Upper lobe of left lung (tissue), 6 donors: ENCODE measurements around the gene CCDC69. TPM values are rescaled to one million over a fixed set of nuclear protein-coding genes. Genes with fewer than 3 reads are reported as not detected.

Experiments
- ATAC-seq, 2 donors: fragments of 200-7000 bp; cut with Tn5 transposase; one replicate each; pipeline ENCODE4 v1.9.1; 2022; ENCODE audit warnings: mild to moderate bottlenecking in 2 of 2, moderate library complexity in 2 of 2; ENCODE audit not compliant: low FRiP score in 2 of 2
- DNase-seq, 2 donors: peaks; one replicate each; pipeline ENCODE4 v3.0.0-alpha.2; 2019 to 2020
- H3K27ac ChIP-seq, 4 donors: fragments of 200-600 bp; sonication (generic); one replicate each; pipeline ENCODE4 v1.5.1; 2016 to 2019
- H3K27me3 ChIP-seq, 4 donors: fragments of 200-600 bp; sonication (generic); one replicate each; pipeline ENCODE4 v1.5.1; 2017 to 2019
- H3K36me3 ChIP-seq, 4 donors: fragments of 200-600 bp; sonication (generic); one replicate each; pipeline ENCODE4 v1.5.1; 2016 to 2019
- H3K4me1 ChIP-seq, 4 donors: fragments of 200-600 bp; sonication (generic); one replicate each; pipeline ENCODE4 v1.5.1; 2018 to 2019
- H3K4me3 ChIP-seq, 4 donors: fragments of 200-600 bp; sonication (generic); one replicate each; pipeline ENCODE4 v1.5.1; 2017 to 2019; ENCODE audit warnings: mild to moderate bottlenecking in 2 of 4, moderate library complexity in 1 of 4
- H3K9me3 ChIP-seq, 4 donors: fragments of 200-600 bp; sonication (generic); one replicate each; pipeline ENCODE4 v1.5.1; 2018 to 2019
- CTCF ChIP-seq, 6 experiments: fragments of 450-650 bp in 4 of 6; fragments of 200-600 bp in 2 of 6; sonication (generic) in 2 of 6; IDR thresholded peaks; one replicate each; pipeline ENCODE4 v1.5.1; 2016 to 2019; ENCODE audit warnings: antibody characterized with exemption in 6 of 6
- EP300 ChIP-seq, 4 donors: sonication (generic); formaldehyde crosslinking; IDR thresholded peaks; one replicate each; pipeline ENCODE4 v1.5.1; 2017; ENCODE audit warnings: antibody characterized with exemption in 4 of 4, control low read depth in 2 of 4
- POLR2A ChIP-seq, 4 donors: fragments of 450-650 bp; IDR thresholded peaks; one replicate each; pipeline ENCODE4 v1.5.1; 2016 to 2017; ENCODE audit warnings: antibody characterized with exemption in 4 of 4, mild to moderate bottlenecking in 2 of 4
- POLR2AphosphoS5 ChIP-seq, 2 donors: sonication (generic); formaldehyde crosslinking; IDR thresholded peaks; one replicate each; pipeline ENCODE4 v1.5.1; 2017; ENCODE audit warnings: antibody characterized with exemption in 2 of 2
- WGBS, 2 donors: methylation state at CpG; one replicate each; pipeline ENCODE4 v1.1.5; 2017 to 2018; 5-methylcytosine and 5-hydroxymethylcytosine counted together
- total RNA-seq, 6 donors: library from RNA; depleted of rRNA in 4 of 6; stranded (reverse); fragments of >200 nt in 4 of 6; gene quantifications; one replicate each; pipeline versions ENCODE4 v1.1.0 to v1.2.1, GENCODE V29; 2016 to 2021
- donor health status: DM: no; HTN: no; CAD: no; lungs with moderate emphysema.
- donor health status: DM: no; HTN: yes; CAD: no; lungs with severe emphysema.

Gene CCDC69
- total RNA-seq, 6 donors from 2014 or later, result 61.0 to 119 (median 92.6) TPM

- Histone ChIP-seq H3K9me3 (peaks cover 0 to 4% (median 0%) of the 10 kb centered on the region in 4 donors), H3K36me3 (peaks cover 0 to 42% (median 8%) of the 10 kb centered on the region in 4 donors), H3K4me1 (peaks cover 10 to 17% (median 13%) of the 10 kb centered on the region in 4 donors), H3K27me3 (no peaks in the 10 kb centered on the region), H3K27ac (no peak overlapping the region), H3K4me3 (no peak overlapping the region)
- TF ChIP-seq CTCF (IDR thresholded peaks at IDR 0.05) (no peak), EP300 (IDR thresholded peaks at IDR 0.05) (no peak), POLR2AphosphoS5 (IDR thresholded peaks at IDR 0.05) (no peak), POLR2A (IDR thresholded peaks at IDR 0.05) (no peak)
- ATAC-seq (no peak), DNase-seq (no peak)
Measured at GRCh38 chr5:151192626-151193025, 31.3 kb downstream of the CCDC69 start.

GRCh38 chr5:151191661-151192060 is 32.2 kb downstream of the CCDC69 start:
- peaks cover 4 to 14% (median 9%) of the 10 kb centered on the region in 4 donors for H3K4me1 ChIP-seq
- no peak overlapping the region for H3K4me3 ChIP-seq
- ATAC-seq (no peak), DNase-seq (peak in 1 of 2 donors; percentile 20)
- H3K27me3 ChIP-seq, result no peaks in the 10 kb centered on the region
- TF ChIP-seq CTCF (IDR thresholded peaks at IDR 0.05) (no peak), POLR2AphosphoS5 (IDR thresholded peaks at IDR 0.05) (no peak), EP300 (IDR thresholded peaks at IDR 0.05) (no peak), POLR2A (IDR thresholded peaks at IDR 0.05) (no peak)
- 95 to 100% methylated on average over 1 of the region's 1 CpG for WGBS, 2 donors
- H3K36me3 ChIP-seq, result peaks cover 0 to 42% (median 6%) of the 10 kb centered on the region in 4 donors
- H3K9me3 ChIP-seq, result peaks cover 0 to 4% (median 0%) of the 10 kb centered on the region in 4 donors
- H3K27ac ChIP-seq, result no peak overlapping the region

- Histone ChIP-seq H3K27me3 (no peaks in the 10 kb centered on the region), H3K4me3 (no peak overlapping the region), H3K36me3 (peaks cover 0 to 59% (median 20%) of the 10 kb centered on the region in 4 donors), H3K27ac (no peak overlapping the region), H3K9me3 (peaks cover 0 to 4% (median 0%) of the 10 kb centered on the region in 4 donors), H3K4me1 (peaks cover 0 to 6% (median 2%) of the 10 kb centered on the region in 4 donors)
- 95% methylated on average over 2 of the region's 2 CpGs for WGBS, 2 donors
- DNase-seq (no peak), ATAC-seq (no peak)
- TF ChIP-seq POLR2AphosphoS5 (IDR thresholded peaks at IDR 0.05) (no peak), CTCF (IDR thresholded peaks at IDR 0.05) (no peak), EP300 (IDR thresholded peaks at IDR 0.05) (no peak), POLR2A (IDR thresholded peaks at IDR 0.05) (no peak)
Measured at GRCh38 chr5:151189151-151189550, 34.7 kb downstream of the CCDC69 start.

GRCh38 chr5:151186538-151186937 is 37.4 kb downstream of the CCDC69 start:
- no peak for TF ChIP-seq POLR2AphosphoS5 (IDR thresholded peaks at IDR 0.05)
- TF ChIP-seq CTCF (IDR thresholded peaks at IDR 0.05), result no peak
- no peak for TF ChIP-seq EP300 (IDR thresholded peaks at IDR 0.05)
- TF ChIP-seq POLR2A (IDR thresholded peaks at IDR 0.05), result no peak
- ATAC-seq (no peak), DNase-seq (peak in 1 of 2 donors; percentile 3)
- Histone ChIP-seq H3K9me3 (no peaks in the 10 kb centered on the region), H3K27ac (no peak overlapping the region), H3K4me3 (no peak overlapping the region), H3K4me1 (peaks cover 0 to 11% (median 5%) of the 10 kb centered on the region in 4 donors), H3K36me3 (peaks cover 11 to 67% (median 37%) of the 10 kb centered on the region in 4 donors), H3K27me3 (no peaks in the 10 kb centered on the region)
- WGBS, 2 donors, result 80 to 81% methylated on average over 4 of the region's 4 CpGs

GRCh38 chr5:151186052-151186451 is 37.8 kb downstream of the CCDC69 start:
- no peak overlapping the region for H3K27ac ChIP-seq
- H3K4me3 ChIP-seq, result no peak overlapping the region
- TF ChIP-seq POLR2A (IDR thresholded peaks at IDR 0.05) (no peak), CTCF (IDR thresholded peaks at IDR 0.05) (no peak), POLR2AphosphoS5 (IDR thresholded peaks at IDR 0.05) (no peak), EP300 (IDR thresholded peaks at IDR 0.05) (no peak)
- no peaks in the 10 kb centered on the region for H3K9me3 ChIP-seq
- peaks cover 14 to 67% (median 38%) of the 10 kb centered on the region in 4 donors for H3K36me3 ChIP-seq
- peaks cover 0 to 11% (median 5%) of the 10 kb centered on the region in 4 donors for H3K4me1 ChIP-seq
- 65 to 81% methylated on average over 5 of the region's 5 CpGs for WGBS, 2 donors
- no peaks in the 10 kb centered on the region for H3K27me3 ChIP-seq
- DNase-seq (peak in 1 of 2 donors; percentile 8), ATAC-seq (no peak)
